GM18519 (cell line): ENCODE results near the gene CDKN2A.

Experiments
- ATAC-seq: cut with Tn5 transposase; IDR thresholded peaks from one replicate; pipeline ENCODE4 v1.9.1; 2021; ENCODE audit warnings: mild to moderate bottlenecking, moderate library complexity; ENCODE audit not compliant: unreplicated experiment, low FRiP score

The CDKN2A gene

GRCh38 chr9:21993893-21994555, at the start of gene CDKN2A:
Gene CDKN2A, minus strand, starts transcription at chr9:21994392.
- peak; percentile 24 for ATAC-seq

- ATAC-seq, result no peak
These were observed 49.7 kb upstream of the CDKN2A start for GRCh38 chr9:22043928-22044327.

GRCh38 chr9:22041775-22042174, 47.6 kb upstream of the CDKN2A start:
- ATAC-seq, result no peak

- ATAC-seq, result no peak
These were observed 47.2 kb upstream of the CDKN2A start for GRCh38 chr9:22041344-22041743.

- ATAC-seq, result no peak
These were observed 46.6 kb upstream of the CDKN2A start for GRCh38 chr9:22040760-22041159.

GRCh38 chr9:22039258-22039657, 45.1 kb upstream of the CDKN2A start:
- ATAC-seq, result no peak

- peak; percentile 55 for ATAC-seq
These were observed 43.9 kb upstream of the CDKN2A start for GRCh38 chr9:22037954-22038690.

GRCh38 chr9:22036866-22037626, 42.9 kb upstream of the CDKN2A start:
- ATAC-seq, result no peak

GRCh38 chr9:22035591-22036011, 41.4 kb upstream of the CDKN2A start:
- no peak for ATAC-seq

GRCh38 chr9:22033012-22033630, 38.9 kb upstream of the CDKN2A start:
- no peak for ATAC-seq

- no peak for ATAC-seq
These were observed 37.6 kb upstream of the CDKN2A start for GRCh38 chr9:22031655-22032411.

GRCh38 chr9:22030101-22030598, 36.0 kb upstream of the CDKN2A start:
- ATAC-seq, result peak; percentile 91

GRCh38 chr9:22029231-22029630, 35.0 kb upstream of the CDKN2A start:
- no peak for ATAC-seq

GRCh38 chr9:22028394-22028793, 34.2 kb upstream of the CDKN2A start:
- ATAC-seq, result no peak

- ATAC-seq, result no peak
These were observed 32.5 kb upstream of the CDKN2A start for GRCh38 chr9:22026696-22027095.

- ATAC-seq, result no peak
These were observed 28.2 kb upstream of the CDKN2A start for GRCh38 chr9:22022396-22022795.

- ATAC-seq, result no peak
These were observed 16.9 kb upstream of the CDKN2A start for GRCh38 chr9:22010866-22011625.

GRCh38 chr9:22009506-22009867, 15.3 kb upstream of the CDKN2A start:
- ATAC-seq, result peak; percentile 43

GRCh38 chr9:22008717-22009505, 14.7 kb upstream of the CDKN2A start, which contains the start of gene CDKN2B:
Gene CDKN2B, minus strand, starts transcription at chr9:22009305. Its CDS starts 352 bp downstream, at chr9:22008953.
- peak; percentile 72 for ATAC-seq
